ENCODE results near the gene SLC2A11. TPM values are rescaled to one million over a fixed set of nuclear protein-coding genes. Genes with fewer than 3 reads are reported as not detected.

SLC2A11 gene
- polyA plus RNA-seq, 3 donors = 1.3 to 3.3 (median 2.5) TPM

GRCh38 chr22:23833911-23834317, 23.8 kb upstream of the SLC2A11 start:
- Mint-ChIP-seq H3K27me3 (ENCODE audit: low read depth in 3 of 3) (peaks cover 1 to 5% (median 3%) of the 10 kb centered on the region in 3 donors), H3K27ac (no peak overlapping the region), H3K4me1 (peaks cover 12% of the 10 kb centered on the region), H3K9me3 (no peaks in the 10 kb centered on the region), H3K36me3 (peaks cover 45 to 78% of the 10 kb centered on the region in 2 donors), H3K4me3 (no peak overlapping the region)
- H2AFZ ChIP-seq (ENCODE audit: insufficient read depth, low read depth, low read length, poor library complexity, severe bottlenecking) = no peak overlapping the region
- no peak overlapping the region for H3K4me3 ChIP-seq (replicated peaks in 1 of 3; ENCODE audit: low read depth in 2 of 3, low read length in 3 of 3)
- no peak overlapping the region for H3K9ac ChIP-seq (ENCODE audit: insufficient read depth, low read length, poor library complexity, severe bottlenecking)
- no peak overlapping the region for H3K4me2 ChIP-seq (replicated peaks; ENCODE audit: extremely low read depth, low read length, poor library complexity, severe bottlenecking)
- H3K27ac ChIP-seq (ENCODE audit: low read depth in 1 of 2, low read length in 2 of 2) = no peak overlapping the region
- H3K9me3 ChIP-seq (replicated peaks in 1 of 2; ENCODE audit: control insufficient read depth in 1 of 2, insufficient read depth in 1 of 2, low read length in 2 of 2) = no peaks in the 10 kb centered on the region
- peaks cover 55 to 77% of the 10 kb centered on the region in 2 donors for H3K36me3 ChIP-seq (replicated peaks in 1 of 2; ENCODE audit: control insufficient read depth in 1 of 2, insufficient read depth in 2 of 2, low read length in 2 of 2)
- WGBS (ENCODE audit: insufficient coverage) = 96% methylated on average over 8 of the region's 13 CpGs
- H3K27me3 ChIP-seq (ENCODE audit: control insufficient read depth in 2 of 2, insufficient read depth in 2 of 2, low read length in 2 of 2) = no peaks in the 10 kb centered on the region
- intact Hi-C loops (cut with micrococcal nuclease) = no loop called here
- no peak for TF ChIP-seq CTCF (IDR thresholded peaks at IDR 0.05)
- DNase-seq = no peak
- H3K4me1 ChIP-seq (ENCODE audit: control insufficient read depth in 1 of 2, insufficient read depth in 2 of 2, low read length in 2 of 2) = peaks cover 9 to 10% of the 10 kb centered on the region in 2 donors
- peaks cover 30% of the 10 kb centered on the region for H4K20me1 ChIP-seq (ENCODE audit: insufficient read depth, low read length)
- no peaks in the 10 kb centered on the region for H3K79me2 ChIP-seq (ENCODE audit: insufficient read depth, low read length)

- peak in 1 of 3 donors; percentile 2 for DNase-seq
- no peaks in the 10 kb centered on the region for H3K27me3 ChIP-seq (ENCODE audit: control insufficient read depth in 2 of 2, insufficient read depth in 2 of 2, low read length in 2 of 2)
- no peak overlapping the region for H2AFZ ChIP-seq (ENCODE audit: insufficient read depth, low read depth, low read length, poor library complexity, severe bottlenecking)
- peaks cover 51 to 72% of the 10 kb centered on the region in 2 donors for H3K36me3 ChIP-seq (replicated peaks in 1 of 2; ENCODE audit: control insufficient read depth in 1 of 2, insufficient read depth in 2 of 2, low read length in 2 of 2)
- no peak overlapping the region for H3K9ac ChIP-seq (ENCODE audit: insufficient read depth, low read length, poor library complexity, severe bottlenecking)
- no peak overlapping the region for H3K4me2 ChIP-seq (replicated peaks; ENCODE audit: extremely low read depth, low read length, poor library complexity, severe bottlenecking)
- Mint-ChIP-seq H3K27ac (peak overlapping the region in 1 of 7 donors; percentile 2), H3K36me3 (peaks cover 41 to 73% of the 10 kb centered on the region in 2 donors), H3K9me3 (no peaks in the 10 kb centered on the region), H3K4me3 (no peak overlapping the region), H3K4me1 (peaks cover 16% of the 10 kb centered on the region), H3K27me3 (ENCODE audit: low read depth in 3 of 3) (peaks cover 1 to 8% (median 3%) of the 10 kb centered on the region in 3 donors)
- intact Hi-C loops (cut with micrococcal nuclease) = no loop called here
- H3K9me3 ChIP-seq (replicated peaks in 1 of 2; ENCODE audit: control insufficient read depth in 1 of 2, insufficient read depth in 1 of 2, low read length in 2 of 2) = no peaks in the 10 kb centered on the region
- no peak for TF ChIP-seq CTCF (IDR thresholded peaks at IDR 0.05)
- H3K4me1 ChIP-seq (ENCODE audit: control insufficient read depth in 1 of 2, insufficient read depth in 2 of 2, low read length in 2 of 2) = peaks cover 11 to 12% of the 10 kb centered on the region in 2 donors
- no peak overlapping the region for H3K4me3 ChIP-seq (replicated peaks in 1 of 3; ENCODE audit: low read depth in 2 of 3, low read length in 3 of 3)
- WGBS (ENCODE audit: insufficient coverage) = no CpG with 5 or more reads among the region's 3 CpGs
- no peaks in the 10 kb centered on the region for H3K79me2 ChIP-seq (ENCODE audit: insufficient read depth, low read length)
- H4K20me1 ChIP-seq (ENCODE audit: insufficient read depth, low read length) = peaks cover 30% of the 10 kb centered on the region
- no peak overlapping the region for H3K27ac ChIP-seq (ENCODE audit: low read depth in 1 of 2, low read length in 2 of 2)
Observed at GRCh38 chr22:23834406-23834792, 23.3 kb upstream of the SLC2A11 start.

Data from CD14-positive monocyte (primary cell).